H9 (cell line): ENCODE results near the gene EPN1. TPM values are rescaled to one million over a fixed set of nuclear protein-coding genes. Genes with fewer than 3 reads are reported as not detected.

Experiments
- DNase-seq: peaks from one replicate; pipeline ENCODE4 v3.0.0-alpha.2; 2017
- H2AFZ ChIP-seq: one replicate; pipeline ENCODE4 v1.6.1; 2013; ENCODE audit warnings: mild to moderate bottlenecking, low read length, control low read depth, moderate library complexity
- H2AK5ac ChIP-seq: 2 replicates; pipeline ENCODE4 v1.6.1; 2013; ENCODE audit warnings: low read length, control low read depth, mixed read lengths; ENCODE audit not compliant: insufficient read length
- H2BK120ac ChIP-seq: one replicate; pipeline ENCODE4 v1.6.1; 2013; ENCODE audit warnings: low read depth, mild to moderate bottlenecking, low read length, control low read depth, inconsistent platforms; ENCODE audit not compliant: poor library complexity, severe bottlenecking
- H2BK12ac ChIP-seq: 2 replicates; pipeline ENCODE4 v1.6.1; 2013; ENCODE audit warnings: low read length, control low read depth, mixed read lengths, low read depth; ENCODE audit not compliant: insufficient read length
- H2BK15ac ChIP-seq: 2 replicates; pipeline ENCODE4 v1.6.1; 2013; ENCODE audit warnings: low read depth, low read length, control low read depth
- H2BK20ac ChIP-seq: one replicate; pipeline ENCODE4 v1.6.1; 2013; ENCODE audit warnings: low read depth, mild to moderate bottlenecking, low read length, control low read depth, inconsistent platforms; ENCODE audit not compliant: poor library complexity, severe bottlenecking
- H2BK5ac ChIP-seq: 2 replicates; pipeline ENCODE4 v1.6.1; 2013; ENCODE audit warnings: low read length, control low read depth, mixed read lengths; ENCODE audit not compliant: insufficient read length
- H3K14ac ChIP-seq: 2 replicates; pipeline ENCODE4 v1.6.1; 2013; ENCODE audit warnings: low read length, control low read depth; ENCODE audit not compliant: insufficient read depth
- H3K18ac ChIP-seq: 2 replicates; pipeline ENCODE4 v1.6.1; 2013; ENCODE audit warnings: low read depth, mild to moderate bottlenecking, mixed read lengths, low read length, control low read depth; ENCODE audit not compliant: insufficient read length
- H3K23ac ChIP-seq: 2 replicates; pipeline ENCODE4 v1.6.1; 2013; ENCODE audit warnings: low read length, control low read depth, mixed read lengths, low read depth; ENCODE audit not compliant: insufficient read length
- H3K23me2 ChIP-seq: 2 replicates; pipeline ENCODE4 v1.6.1; 2013; ENCODE audit warnings: low read depth, mild to moderate bottlenecking, mixed read lengths, low read length, control low read depth; ENCODE audit not compliant: insufficient read length, poor library complexity, severe bottlenecking
- H3K27ac ChIP-seq: 2 replicates; pipeline ENCODE4 v1.5.1; 2013; ENCODE audit warnings: low read length, control low read depth, mixed read lengths, low read depth; ENCODE audit not compliant: insufficient read length
- H3K27me3 ChIP-seq: 2 replicates; pipeline ENCODE4 v1.6.1; 2013; ENCODE audit warnings: low read length, control low read depth, inconsistent platforms; ENCODE audit not compliant: insufficient read depth
- H3K4ac ChIP-seq: 2 replicates; pipeline ENCODE4 v1.6.1; 2013; ENCODE audit warnings: low read depth, mild to moderate bottlenecking, control low read depth, inconsistent platforms, low read length, moderate library complexity
- H3K4me1 ChIP-seq: 2 replicates; pipeline ENCODE4 v1.6.1; 2013; ENCODE audit warnings: low read length, control low read depth, inconsistent platforms; ENCODE audit not compliant: insufficient read depth
- H3K4me2 ChIP-seq: 2 replicates; pipeline ENCODE4 v1.6.1; 2013; ENCODE audit warnings: low read length, control low read depth, mixed read lengths; ENCODE audit not compliant: insufficient read length, insufficient read depth
- H3K56ac ChIP-seq: 2 replicates; pipeline ENCODE4 v1.6.1; 2013; ENCODE audit warnings: low read depth, mild to moderate bottlenecking, mixed read lengths, low read length, control low read depth; ENCODE audit not compliant: insufficient read length
- H3K79me1 ChIP-seq: 2 replicates; pipeline ENCODE4 v1.6.1; 2013; ENCODE audit warnings: low read depth, mild to moderate bottlenecking, moderate library complexity, low read length, control low read depth, inconsistent platforms; ENCODE audit not compliant: insufficient read depth, poor library complexity, severe bottlenecking
- H3K79me2 ChIP-seq: 2 replicates; pipeline ENCODE4 v1.6.1; 2013; ENCODE audit warnings: low read length, control low read depth, inconsistent platforms; ENCODE audit not compliant: insufficient read depth
- H3K9ac ChIP-seq: 2 replicates; pipeline ENCODE4 v1.6.1; 2013; ENCODE audit warnings: low read length, control low read depth, mixed read lengths; ENCODE audit not compliant: insufficient read length; ENCODE audit errors: extremely low read depth
- H3K9me3 ChIP-seq: one replicate; pipeline ENCODE4 v1.6.1; 2013; ENCODE audit warnings: low read depth, low read length, inconsistent platforms; ENCODE audit not compliant: control insufficient read depth
- H3T11ph ChIP-seq: one replicate; pipeline ENCODE4 v1.6.1; 2013; ENCODE audit warnings: mild to moderate bottlenecking, low read length, control low read depth, inconsistent platforms
- H4K20me1 ChIP-seq: one replicate; pipeline ENCODE4 v1.6.1; 2013; ENCODE audit not compliant: control insufficient read depth, insufficient read length, insufficient read depth
- H4K5ac ChIP-seq: 2 replicates; pipeline ENCODE4 v1.6.1; 2013; ENCODE audit warnings: low read depth, mild to moderate bottlenecking, mixed read lengths, low read length, control low read depth; ENCODE audit not compliant: insufficient read length
- H4K8ac ChIP-seq: replicated peaks from 2 replicates; pipeline ENCODE4 v1.6.1; 2013; ENCODE audit warnings: low read length, control low read depth, mixed read lengths, low read depth; ENCODE audit not compliant: insufficient read length
- H4K91ac ChIP-seq: 2 replicates; pipeline ENCODE4 v1.6.1; 2013; ENCODE audit warnings: low read depth, mild to moderate bottlenecking, moderate library complexity, mixed read lengths, low read length, control low read depth; ENCODE audit not compliant: insufficient read length
- H3K27ac Mint-ChIP-seq, 3 experiments: 2 replicates in 2 of 3; 3 replicates in 1 of 3; pipeline ENCODE4 v1.8.0; 2020 to 2021; ENCODE audit warnings: mixed read lengths in 3 of 3, mild to moderate bottlenecking in 1 of 3, moderate library complexity in 1 of 3
- H3K27me3 Mint-ChIP-seq: 2 replicates; pipeline ENCODE4 v1.8.0; 2021; ENCODE audit warnings: low read depth, mild to moderate bottlenecking, moderate library complexity, mixed read lengths
- H3K36me3 Mint-ChIP-seq, 3 experiments: 2 replicates in 2 of 3; 3 replicates in 1 of 3; pipeline ENCODE4 v1.8.0; 2020 to 2021; ENCODE audit warnings: low read depth in 3 of 3, mixed read lengths in 3 of 3; ENCODE audit not compliant: insufficient read depth in 1 of 3
- H3K4me1 Mint-ChIP-seq, 2 experiments: 2 replicates each; pipeline ENCODE4 v1.8.0; 2020; ENCODE audit warnings: mixed read lengths in 2 of 2
- H3K4me3 Mint-ChIP-seq, 2 experiments: 2 replicates in 1 of 2; 3 replicates in 1 of 2; pipeline ENCODE4 v1.8.0; 2020 to 2021; ENCODE audit warnings: mild to moderate bottlenecking in 2 of 2, mixed read lengths in 2 of 2, moderate library complexity in 1 of 2
- H3K9me3 Mint-ChIP-seq, 2 experiments: 2 replicates in 1 of 2; 3 replicates in 1 of 2; pipeline ENCODE4 v1.8.0; 2020; ENCODE audit warnings: mild to moderate bottlenecking in 2 of 2, mixed read lengths in 2 of 2, moderate library complexity in 1 of 2
- WGBS: extraction: QIAGEN DNeasy Blood & Tissue Kit; methylation state at CpG from one replicate; pipeline ENCODE4 v1.1.7; 2013; ENCODE audit warnings: missing lambda C conversion rate, low lambda C conversion rate, mixed read lengths; ENCODE audit not compliant: insufficient read length; ENCODE audit errors: extremely low coverage; 5-methylcytosine and 5-hydroxymethylcytosine counted together
- total RNA-seq: library from RNA; stranded (reverse); gene quantifications from 2 replicates; pipeline ENCODE4 v1.2.1, GENCODE V29; 2021
- TF ChIP-seq, protein P1 (sequence below): fragments of 200-600 bp; sonication (generic); conservative IDR thresholded peaks from 3 replicates; pipeline ENCODE4 v1.8.0; 2021; ENCODE audit warnings: antibody characterized with exemption, mild to moderate bottlenecking

The EPN1 gene
- total RNA-seq, 1 experiment from 2014 or later: 159 TPM

- Histone ChIP-seq H4K20me1 (no peaks in the 10 kb centered on the region), H3K27me3 (no peaks in the 10 kb centered on the region), H3K23me2 (no peaks in the 10 kb centered on the region), H3K79me2 (no peaks in the 10 kb centered on the region), H4K8ac (no peak overlapping the region), H3K4me1 (no peaks in the 10 kb centered on the region), H4K5ac (no peak overlapping the region), H3K56ac (no peak overlapping the region), H4K91ac (no peak overlapping the region), H3T11ph (no peak overlapping the region), H2BK15ac (no peak overlapping the region), H3K79me1 (no peaks in the 10 kb centered on the region), H3K23ac (no peak overlapping the region), H3K18ac (no peak overlapping the region), H2AFZ (no peak overlapping the region), H2BK12ac (no peak overlapping the region), H3K27ac (no peak overlapping the region), H3K4me2 (no peak overlapping the region), H3K9me3 (no peaks in the 10 kb centered on the region), H2BK120ac (no peak overlapping the region), H2BK5ac (no peak overlapping the region), H3K4ac (no peak overlapping the region), H3K9ac (no peak overlapping the region), H3K14ac (no peak overlapping the region), H2AK5ac (no peak overlapping the region), H2BK20ac (no peak overlapping the region)
- H3K27me3 Mint-ChIP-seq: peaks cover 1% of the 10 kb centered on the region; the same call in 1 of the 2 replicates
- TF ChIP-seq, protein P1, sequence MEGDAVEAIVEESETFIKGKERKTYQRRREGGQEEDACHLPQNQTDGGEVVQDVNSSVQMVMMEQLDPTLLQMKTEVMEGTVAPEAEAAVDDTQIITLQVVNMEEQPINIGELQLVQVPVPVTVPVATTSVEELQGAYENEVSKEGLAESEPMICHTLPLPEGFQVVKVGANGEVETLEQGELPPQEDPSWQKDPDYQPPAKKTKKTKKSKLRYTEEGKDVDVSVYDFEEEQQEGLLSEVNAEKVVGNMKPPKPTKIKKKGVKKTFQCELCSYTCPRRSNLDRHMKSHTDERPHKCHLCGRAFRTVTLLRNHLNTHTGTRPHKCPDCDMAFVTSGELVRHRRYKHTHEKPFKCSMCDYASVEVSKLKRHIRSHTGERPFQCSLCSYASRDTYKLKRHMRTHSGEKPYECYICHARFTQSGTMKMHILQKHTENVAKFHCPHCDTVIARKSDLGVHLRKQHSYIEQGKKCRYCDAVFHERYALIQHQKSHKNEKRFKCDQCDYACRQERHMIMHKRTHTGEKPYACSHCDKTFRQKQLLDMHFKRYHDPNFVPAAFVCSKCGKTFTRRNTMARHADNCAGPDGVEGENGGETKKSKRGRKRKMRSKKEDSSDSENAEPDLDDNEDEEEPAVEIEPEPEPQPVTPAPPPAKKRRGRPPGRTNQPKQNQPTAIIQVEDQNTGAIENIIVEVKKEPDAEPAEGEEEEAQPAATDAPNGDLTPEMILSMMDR: no peak
- WGBS: no CpG with 5 or more reads among the region's 8 CpGs
- peaks cover 33 to 72% (median 70%) of the 10 kb centered on the region in 3 experiments for H3K36me3 Mint-ChIP-seq
- DNase-seq: no peak
- no peak overlapping the region; a peak in 2 of 7 replicates for H3K27ac Mint-ChIP-seq
- H3K4me3 Mint-ChIP-seq: no peak overlapping the region; a peak in 1 of 5 replicates
- H3K9me3 Mint-ChIP-seq: peaks cover 0 to 15% of the 10 kb centered on the region in 2 experiments; a peak in 3 of 5 replicates
- H3K4me1 Mint-ChIP-seq: no peaks in the 10 kb centered on the region
These were observed 22.7 kb downstream of the EPN1 start for GRCh38 chr19:55697698-55698097.
